HCT116 (cell line): ENCODE results near the gene MEOX1. TPM values are rescaled to one million over a fixed set of nuclear protein-coding genes. Genes with fewer than 3 reads are reported as not detected.

Experiments
- ATAC-seq: fragments of 200-7000 bp; cut with Tn5 transposase; 2 replicates; pipeline ENCODE4 v1.9.1; 2020; ENCODE audit warnings: mild to moderate bottlenecking, moderate library complexity
- BruUV-seq: library from RNA; stranded (reverse); fragments of 400-500 nt; replicated peaks from 2 replicates; lab custom pipeline; 2021; lab: Mats Ljungman, UMichigan
- CTCF ChIA-PET: fragments of 300-600 bp; sonication (Branson Sonifier 250); formaldehyde crosslinking; loops from one replicate; lab custom pipeline; 2021; ENCODE audit warnings: antibody characterized with exemption; lab: Charles Lee
- POLR2A ChIA-PET: fragments of 300-600, 350-600 bp; sonication (Branson Sonifier 250); formaldehyde crosslinking; loops from one replicate; lab custom pipeline; 2021; ENCODE audit warnings: antibody characterized with exemption; lab: Charles Lee
- RAD21 ChIA-PET, 2 experiments: fragments of 300-600 bp; sonication (Branson Sonifier 250); formaldehyde crosslinking; loops; one replicate each; lab custom pipeline; 2023; ENCODE audit warnings: low total read pairs in 2 of 2; ENCODE audit not compliant: uncharacterized antibody in 2 of 2, unreplicated experiment in 2 of 2, low non-redundant PET in 1 of 2; lab: Charles Lee
- DNase-seq: peaks from one replicate; pipeline ENCODE4 v3.0.0-alpha.2; 2010; ENCODE audit warnings: low read depth, low spot score
- H2AFZ ChIP-seq: fragments of 200-600 bp; shearing (Covaris generic), sonication (generic); 2 replicates; pipeline ENCODE4 v1.6.1; 2017; ENCODE audit warnings: low read depth, mixed run types, mixed read lengths, antibody characterized with exemption, low read length; ENCODE audit not compliant: poor library complexity, severe bottlenecking
- H3K27ac ChIP-seq: 2 replicates; pipeline ENCODE4 v1.5.1; 2012; ENCODE audit warnings: low read depth, low read length
- H3K27me3 ChIP-seq: fragments of 200-600 bp; sonication (generic); 2 replicates; pipeline ENCODE4 v1.6.1; 2016; ENCODE audit warnings: mixed run types, low read length, mixed read lengths; ENCODE audit not compliant: insufficient read depth
- H3K36me3 ChIP-seq, 2 experiments: fragments of 200-500 bp in 1 of 2; fragments of 200-600 bp in 1 of 2; sonication (Bioruptor generic) in 1 of 2; sonication (generic) in 1 of 2; 2 replicates each; pipeline versions ENCODE4 v1.5.1 to v1.6.1; 2014 to 2016; ENCODE audit warnings: low read length in 2 of 2, inconsistent platforms in 1 of 2, mixed read lengths in 1 of 2, mixed run types in 1 of 2; ENCODE audit not compliant: insufficient read depth in 2 of 2, control insufficient read depth in 1 of 2
- H3K4me1 ChIP-seq, 2 experiments: fragments of 200-600 bp in 1 of 2; sonication (generic) in 1 of 2; 2 replicates each; pipeline versions ENCODE4 v1.5.1 to v1.6.1; 2012 to 2017; ENCODE audit warnings: low read length in 2 of 2, inconsistent platforms in 1 of 2, mild to moderate bottlenecking in 1 of 2, mixed read lengths in 1 of 2, mixed run types in 1 of 2, moderate library complexity in 1 of 2; ENCODE audit not compliant: insufficient read depth in 2 of 2, control insufficient read depth in 1 of 2
- H3K4me2 ChIP-seq: fragments of 200-600 bp; sonication (generic); 2 replicates; pipeline ENCODE4 v1.6.1; 2017; ENCODE audit warnings: mixed run types, low read length, mixed read lengths
- H3K4me3 ChIP-seq, 2 experiments: fragments of 200-600 bp in 1 of 2; sonication (generic) in 1 of 2; replicated peaks in 1 of 2; 2 replicates each; pipeline ENCODE4 v1.5.1; 2011 to 2016; ENCODE audit warnings: low read length in 2 of 2, control low read depth in 1 of 2, low read depth in 1 of 2, mild to moderate bottlenecking in 1 of 2, mixed read lengths in 1 of 2, mixed run types in 1 of 2
- H3K79me2 ChIP-seq: fragments of 200-600 bp; sonication (generic); 2 replicates; pipeline ENCODE4 v1.6.1; 2017; ENCODE audit warnings: mild to moderate bottlenecking, mixed run types, low read length, moderate library complexity, mixed read lengths; ENCODE audit not compliant: insufficient read depth
- H3K9ac ChIP-seq: fragments of 200-600 bp; sonication (generic); 2 replicates; pipeline ENCODE4 v1.6.1; 2016; ENCODE audit warnings: low read length, mixed read lengths
- H3K9me2 ChIP-seq: fragments of 200-600 bp; sonication (generic), shearing (Covaris generic); 2 replicates; pipeline ENCODE4 v1.6.1; 2017; ENCODE audit warnings: mixed run types, mild to moderate bottlenecking, moderate library complexity; ENCODE audit not compliant: insufficient read depth
- H3K9me3 ChIP-seq, 2 experiments: fragments of 200-500 bp in 1 of 2; fragments of 200-600 bp in 1 of 2; sonication (Bioruptor generic) in 1 of 2; sonication (generic) in 1 of 2; 2 replicates each; pipeline ENCODE4 v1.6.1; 2014 to 2017; ENCODE audit warnings: low read length in 2 of 2, mixed read lengths in 2 of 2, inconsistent platforms in 1 of 2, low read depth in 1 of 2, mild to moderate bottlenecking in 1 of 2, mixed run types in 1 of 2, moderate library complexity in 1 of 2; ENCODE audit not compliant: control insufficient read depth in 1 of 2, insufficient read depth in 1 of 2
- H4K20me1 ChIP-seq: fragments of 200-600 bp; sonication (generic), shearing (Covaris generic); 2 replicates; pipeline ENCODE4 v1.6.1; 2017; ENCODE audit warnings: mixed run types, mild to moderate bottlenecking, moderate library complexity; ENCODE audit not compliant: insufficient read depth
- CBX3 ChIP-seq: IDR thresholded peaks from 2 replicates; pipeline ENCODE4 v1.6.1; 2012; ENCODE audit warnings: low read depth
- EGR1 ChIP-seq: IDR thresholded peaks from 2 replicates; pipeline ENCODE4 v1.6.1; 2012; ENCODE audit warnings: low read depth
- ELF1 ChIP-seq: IDR thresholded peaks from 2 replicates; pipeline ENCODE4 v1.6.1; 2012; ENCODE audit warnings: low read depth, borderline replicate concordance
- EZH2 ChIP-seq: fragments of 200-600 bp; sonication (generic); IDR thresholded peaks from 2 replicates; pipeline ENCODE4 v1.6.1; 2017; ENCODE audit warnings: antibody characterized with exemption, mixed run types
- JUND ChIP-seq: IDR thresholded peaks from 2 replicates; pipeline ENCODE4 v1.6.1; 2012
- POLR2A ChIP-seq: IDR thresholded peaks from 2 replicates; pipeline ENCODE4 v1.7.0; 2011; ENCODE audit warnings: borderline replicate concordance; ENCODE audit not compliant: insufficient read depth, insufficient read length; ENCODE audit errors: extremely low read depth
- SIN3A ChIP-seq: IDR thresholded peaks from 2 replicates; pipeline ENCODE4 v1.6.1; 2012; ENCODE audit warnings: low read depth
- SP1 ChIP-seq: IDR thresholded peaks from 2 replicates; pipeline ENCODE4 v1.6.1; 2012; ENCODE audit warnings: low read depth
- SRF ChIP-seq: IDR thresholded peaks from 2 replicates; pipeline ENCODE4 v1.6.1; 2012; ENCODE audit warnings: low read depth
- TCF7L2 ChIP-seq: IDR thresholded peaks from 2 replicates; pipeline ENCODE4 v1.7.0; 2011; ENCODE audit warnings: borderline replicate concordance, inconsistent platforms; ENCODE audit not compliant: insufficient read depth, insufficient read length; ENCODE audit errors: extremely low read depth
- intact Hi-C: fragments of 100-400 bp; cut with micrococcal nuclease; formaldehyde crosslinking; loops from 2 replicates; pipeline ENCODE4 v1.10.0; 2022
- total RNA-seq: library from RNA; stranded (reverse); gene quantifications from one replicate; pipeline ENCODE4 v1.2.1, GENCODE V29; 2021; ENCODE audit not compliant: unreplicated experiment
- TF ChIP-seq, protein P1 (sequence below): IDR thresholded peaks from 2 replicates; pipeline ENCODE4 v1.6.1; 2012
- TF ChIP-seq, protein P2 (sequence below), 3 experiments: fragments of 200-600 bp in 1 of 3; sonication (generic) in 1 of 3; IDR thresholded peaks in 2 of 3; conservative IDR thresholded peaks in 1 of 3; 2 replicates each; pipeline ENCODE4 v1.5.1; 2012 to 2017; ENCODE audit warnings: low read depth in 2 of 3, low read length in 2 of 3, antibody characterized with exemption in 1 of 3, borderline replicate concordance in 1 of 3, control low read depth in 1 of 3, mild to moderate bottlenecking in 1 of 3, mixed read lengths in 1 of 3, mixed run types in 1 of 3, moderate library complexity in 1 of 3; ENCODE audit not compliant: insufficient read depth in 1 of 3

Gene MEOX1
- total RNA-seq, 1 experiment from 2014 or later = not detected

DNA sequence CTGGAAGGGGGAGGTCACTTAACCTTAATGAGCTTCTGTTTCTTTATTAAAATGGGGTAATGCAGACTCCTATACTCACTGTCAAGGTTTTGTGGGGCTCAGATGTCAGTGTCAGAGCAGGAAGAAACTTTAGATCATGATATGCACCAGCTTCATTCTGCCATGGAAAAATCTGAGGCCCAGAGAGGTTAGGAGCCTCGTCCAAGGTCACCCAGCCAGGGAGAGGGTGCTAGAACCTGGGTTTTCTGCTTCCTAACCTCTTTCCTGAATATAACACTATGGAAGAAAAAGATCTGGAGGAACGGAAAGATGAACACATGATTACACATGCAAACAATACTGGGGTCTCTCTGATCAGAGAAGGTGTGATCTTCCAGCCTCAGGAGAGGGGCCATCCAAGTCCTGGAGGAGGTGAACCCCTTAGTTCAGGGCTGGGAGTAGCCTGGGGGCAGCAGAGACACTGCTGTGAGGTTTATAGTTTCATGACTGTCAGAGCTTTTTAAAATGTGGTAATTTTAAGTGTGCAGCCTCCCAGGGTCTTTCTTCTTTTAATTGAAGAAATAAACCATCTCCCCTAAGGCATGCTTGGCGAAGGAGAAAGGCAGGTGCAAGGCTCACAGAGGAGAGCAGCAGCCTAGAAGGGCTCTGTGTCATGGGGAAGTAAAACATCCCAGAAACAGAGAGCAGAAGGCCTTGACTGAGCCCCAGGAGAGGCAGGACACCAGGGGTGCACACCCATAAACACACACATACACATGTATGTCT, 10.2 kb upstream of the MEOX1 start:
- Histone ChIP-seq H3K4me1 (peaks cover 0 to 5% of the 10 kb centered on the region in 2 experiments; a peak in 1 of 4 replicates), H3K27me3 (no peaks in the 10 kb centered on the region), H3K79me2 (no peaks in the 10 kb centered on the region), H3K9me2 (no peaks in the 10 kb centered on the region), H3K4me3 (no peak overlapping the region), H3K36me3 (no peaks in the 10 kb centered on the region), H4K20me1 (no peaks in the 10 kb centered on the region), H2AFZ (no peak overlapping the region), H3K9ac (no peak overlapping the region), H3K27ac (no peak overlapping the region), H3K4me2 (no peak overlapping the region), H3K9me3 (no peaks in the 10 kb centered on the region)
- RAD21 ChIA-PET = no interaction called here
- no peak for ATAC-seq
- POLR2A ChIA-PET = no interaction called here
- no TSS peak for BruUV-seq
- intact Hi-C loops = no loop called here
- DNase-seq = no peak
- TF ChIP-seq SRF (no peak), SIN3A (no peak), ELF1 (no peak), CBX3 (no peak), SP1 (no peak), POLR2A (no peak), EGR1 (no peak), EZH2 (no peak), JUND (no peak), TCF7L2 (no peak)
- TF ChIP-seq, protein P1, sequence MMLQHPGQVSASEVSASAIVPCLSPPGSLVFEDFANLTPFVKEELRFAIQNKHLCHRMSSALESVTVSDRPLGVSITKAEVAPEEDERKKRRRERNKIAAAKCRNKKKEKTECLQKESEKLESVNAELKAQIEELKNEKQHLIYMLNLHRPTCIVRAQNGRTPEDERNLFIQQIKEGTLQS = no peak
- TF ChIP-seq, protein P2, sequence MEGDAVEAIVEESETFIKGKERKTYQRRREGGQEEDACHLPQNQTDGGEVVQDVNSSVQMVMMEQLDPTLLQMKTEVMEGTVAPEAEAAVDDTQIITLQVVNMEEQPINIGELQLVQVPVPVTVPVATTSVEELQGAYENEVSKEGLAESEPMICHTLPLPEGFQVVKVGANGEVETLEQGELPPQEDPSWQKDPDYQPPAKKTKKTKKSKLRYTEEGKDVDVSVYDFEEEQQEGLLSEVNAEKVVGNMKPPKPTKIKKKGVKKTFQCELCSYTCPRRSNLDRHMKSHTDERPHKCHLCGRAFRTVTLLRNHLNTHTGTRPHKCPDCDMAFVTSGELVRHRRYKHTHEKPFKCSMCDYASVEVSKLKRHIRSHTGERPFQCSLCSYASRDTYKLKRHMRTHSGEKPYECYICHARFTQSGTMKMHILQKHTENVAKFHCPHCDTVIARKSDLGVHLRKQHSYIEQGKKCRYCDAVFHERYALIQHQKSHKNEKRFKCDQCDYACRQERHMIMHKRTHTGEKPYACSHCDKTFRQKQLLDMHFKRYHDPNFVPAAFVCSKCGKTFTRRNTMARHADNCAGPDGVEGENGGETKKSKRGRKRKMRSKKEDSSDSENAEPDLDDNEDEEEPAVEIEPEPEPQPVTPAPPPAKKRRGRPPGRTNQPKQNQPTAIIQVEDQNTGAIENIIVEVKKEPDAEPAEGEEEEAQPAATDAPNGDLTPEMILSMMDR (IDR thresholded peaks at IDR 0.05 in 2 of 3, conservative IDR thresholded peaks at IDR 0.05 in 1 of 3; ENCODE audit: borderline replicate concordance in 1 of 3, insufficient read depth in 1 of 3, low read depth in 2 of 3, low read length in 2 of 3) = no peak
- CTCF ChIA-PET = interaction anchor here (1.1 kb wide), 1 partner anchor 89 kb away, joined by 3 read pairs; no protein-coding TSS in a partner anchor
